Measurements from ENCODE around the gene BIRC7.

Gene BIRC7

DNA sequence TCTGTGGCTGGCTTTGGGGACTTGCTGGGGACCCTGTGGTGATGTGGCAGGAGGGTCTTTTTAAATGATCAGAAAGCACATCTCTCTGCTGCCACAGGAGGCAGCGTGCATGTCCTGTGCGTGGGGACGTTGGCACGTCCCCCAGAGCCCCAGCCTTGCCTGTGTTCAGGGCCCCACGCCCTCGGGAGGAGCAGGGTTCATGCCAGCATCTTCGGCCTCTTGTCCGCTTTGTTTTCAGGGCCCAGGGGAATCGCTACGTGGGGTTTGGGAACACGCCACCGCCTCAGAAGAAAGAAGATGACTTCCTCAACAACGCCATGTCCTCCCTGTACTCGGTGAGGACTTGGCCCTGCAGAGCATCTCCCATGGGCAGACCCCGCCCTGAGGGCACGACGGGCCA, 43.0 kb downstream of the BIRC7 start:
- no peak for DNase-seq (ENCODE audit: extremely low read depth in 1 of 2, low read depth in 1 of 2)

DNA sequence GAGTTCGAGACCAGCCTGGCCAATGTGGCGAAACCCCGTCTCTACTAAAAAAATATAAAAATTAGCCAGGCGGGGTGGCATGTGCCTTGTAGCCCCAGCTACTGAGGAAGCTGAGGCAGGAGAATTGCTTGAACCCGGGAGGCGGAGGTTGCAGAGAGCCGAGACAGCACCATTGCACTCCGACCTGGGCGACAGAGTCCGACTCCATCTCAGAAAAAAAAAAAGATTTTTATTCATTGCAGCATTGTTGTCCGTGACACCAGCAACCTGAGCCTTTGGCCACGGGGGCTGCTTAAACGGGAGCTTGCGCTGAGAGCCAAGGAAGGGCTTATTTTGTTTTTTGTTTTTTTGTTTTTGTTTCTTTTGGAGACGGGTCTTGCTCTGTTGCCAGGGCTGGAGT, 44.2 kb downstream of the BIRC7 start:
- no peak for DNase-seq (ENCODE audit: extremely low read depth in 1 of 2, low read depth in 1 of 2)

- no peak for DNase-seq (ENCODE audit: extremely low read depth in 1 of 2, low read depth in 1 of 2)
These were observed 44.7 kb downstream of the BIRC7 start for GRCh38 chr20:63280371-63280770.

- DNase-seq (ENCODE audit: extremely low read depth in 1 of 2, low read depth in 1 of 2): no peak
These were observed 45.3 kb downstream of the BIRC7 start for GRCh38 chr20:63280929-63281545.

DNA sequence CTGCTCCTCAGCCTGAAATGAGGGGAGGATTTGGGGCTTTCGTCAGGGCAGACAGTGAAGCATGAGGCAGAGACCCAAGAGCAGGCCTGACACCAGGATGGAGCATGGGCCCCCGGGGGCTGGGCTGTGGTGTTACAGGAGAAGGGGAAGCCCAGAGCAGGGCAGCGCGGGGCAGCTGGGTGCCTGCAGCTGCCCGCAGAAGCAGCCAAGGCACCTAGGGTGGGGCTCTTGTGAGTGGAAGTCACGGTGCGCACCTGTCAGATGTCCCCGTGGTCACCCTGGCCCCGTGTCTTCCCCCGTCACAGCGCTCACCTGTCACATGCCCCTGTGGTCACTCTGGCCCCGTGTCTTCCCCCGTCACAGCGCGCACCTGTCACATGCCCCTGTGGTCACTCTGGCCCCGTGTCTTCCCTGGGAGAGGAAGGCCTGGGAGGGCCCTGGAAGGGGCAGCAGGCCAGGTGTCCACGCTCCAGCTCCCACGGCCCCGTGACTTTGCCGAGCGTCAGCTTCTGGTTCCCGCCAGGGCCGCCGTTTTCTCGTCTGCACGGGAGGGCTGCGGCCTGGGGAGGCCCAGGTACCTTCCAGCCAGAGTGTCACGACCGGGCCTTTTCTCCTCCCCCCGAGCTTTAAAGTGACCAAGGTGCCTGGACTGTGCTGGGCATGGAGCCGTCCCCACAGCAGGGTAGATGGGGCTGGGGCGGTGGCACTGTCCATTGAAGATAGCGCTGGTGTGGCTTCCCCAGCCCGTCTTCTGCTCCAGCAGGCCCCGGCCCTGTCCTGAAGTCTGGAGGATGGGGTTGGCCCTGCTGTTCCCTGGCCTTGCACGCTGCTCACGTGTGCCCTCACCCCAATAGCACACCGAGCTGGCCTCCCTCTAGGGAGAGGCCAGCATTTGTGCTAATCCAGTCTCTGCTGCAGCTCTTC, 46.3 kb downstream of the BIRC7 start:
- DNase-seq (ENCODE audit: extremely low read depth in 1 of 2, low read depth in 1 of 2): no peak

GRCh38 chr20:63282946-63283345, 47.2 kb downstream of the BIRC7 start:
- DNase-seq (ENCODE audit: extremely low read depth in 1 of 2, low read depth in 1 of 2): no peak

- DNase-seq (ENCODE audit: extremely low read depth in 1 of 2, low read depth in 1 of 2): no peak
These were observed 47.8 kb downstream of the BIRC7 start for GRCh38 chr20:63283397-63284082.

GRCh38 chr20:63284083-63284440, 48.4 kb downstream of the BIRC7 start:
- no peak for DNase-seq (ENCODE audit: extremely low read depth in 1 of 2, low read depth in 1 of 2)

- no peak for DNase-seq (ENCODE audit: extremely low read depth in 1 of 2, low read depth in 1 of 2)
These were observed 48.8 kb downstream of the BIRC7 start for GRCh38 chr20:63284544-63284949.

DNA sequence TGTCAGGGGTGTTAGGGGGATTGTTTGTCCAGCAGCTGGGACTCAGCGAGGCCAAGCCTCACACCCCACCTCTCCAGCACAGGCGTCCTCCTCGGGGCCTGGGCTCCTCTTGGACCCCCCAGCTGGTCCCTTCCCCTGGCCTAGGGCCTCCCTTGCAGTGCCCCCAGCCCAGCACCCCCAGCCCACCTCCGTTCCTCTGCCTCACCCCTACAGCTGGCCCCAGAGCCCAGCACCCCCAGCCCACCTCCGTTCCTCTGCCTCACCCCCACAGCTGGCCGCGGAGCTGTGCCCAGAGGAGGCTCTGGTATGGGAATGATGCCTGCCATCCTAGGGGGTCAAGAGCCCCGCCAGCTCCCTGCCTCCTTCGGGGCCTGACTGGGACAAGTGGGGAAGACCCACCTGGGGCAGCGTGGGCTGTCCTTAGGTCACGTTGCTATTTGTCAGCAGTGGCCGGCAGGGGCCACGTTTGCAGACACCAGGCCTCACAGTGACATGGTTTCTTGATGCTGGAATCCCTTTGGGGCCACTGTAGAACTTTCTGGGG, 49.3 kb downstream of the BIRC7 start:
- DNase-seq (ENCODE audit: extremely low read depth in 1 of 2, low read depth in 1 of 2): no peak

DNA sequence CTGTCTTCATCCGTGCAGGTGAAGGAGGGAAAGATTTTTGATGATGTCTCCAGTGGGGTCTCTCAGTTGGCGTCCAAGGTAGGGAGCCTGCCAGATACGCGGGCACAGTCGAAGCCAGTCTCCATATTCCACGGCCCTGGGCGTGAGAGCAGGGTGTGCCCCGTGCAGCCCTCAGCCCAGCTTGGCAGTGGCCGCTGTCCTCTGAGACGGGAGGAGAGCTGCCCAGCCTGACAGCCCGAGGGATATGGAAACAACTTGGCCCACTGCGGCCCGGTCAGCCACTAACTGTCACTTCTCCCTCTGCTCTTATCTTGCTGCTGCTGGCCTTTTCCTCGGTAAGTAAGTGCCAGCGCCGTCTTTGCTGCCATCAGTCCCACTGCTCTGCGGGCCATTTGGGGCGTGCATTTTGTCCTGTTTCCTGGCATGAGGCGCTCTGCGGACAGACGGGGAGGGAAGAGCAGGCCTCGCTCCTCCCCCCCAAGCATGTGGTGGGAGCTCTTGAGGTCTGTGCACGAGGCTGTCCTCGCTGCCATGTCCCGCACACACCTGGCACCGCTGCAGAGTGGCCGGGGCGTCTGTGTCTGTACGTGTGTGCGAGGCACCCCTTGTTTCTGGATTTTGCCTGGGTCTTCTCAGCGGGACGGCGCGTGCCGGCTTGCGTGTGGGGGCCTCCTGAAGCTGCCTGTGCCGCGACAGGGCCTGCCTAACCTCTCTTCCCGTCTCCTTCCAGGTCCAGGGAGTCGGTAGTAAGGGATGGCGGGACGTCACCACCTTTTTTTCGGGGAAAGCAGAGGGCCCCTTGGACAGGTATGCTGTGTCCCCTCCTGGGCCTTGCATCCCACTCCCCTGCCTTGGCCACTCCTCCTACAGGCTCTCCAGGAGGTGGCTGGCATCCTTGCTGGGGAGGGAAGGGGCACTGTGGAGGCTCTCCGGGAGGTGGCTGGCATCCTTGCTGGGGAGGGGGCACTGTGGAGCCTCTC, 50.2 kb downstream of the BIRC7 start:
- DNase-seq (ENCODE audit: extremely low read depth in 1 of 2, low read depth in 1 of 2): no peak

GRCh38 chr20:63286781-63287696, 51.3 kb downstream of the BIRC7 start:
- no peak for DNase-seq (ENCODE audit: extremely low read depth in 1 of 2, low read depth in 1 of 2)

GRCh38 chr20:63287697-63288580, 52.2 kb downstream of the BIRC7 start:
- DNase-seq (ENCODE audit: extremely low read depth in 1 of 2, low read depth in 1 of 2): no peak

DNA sequence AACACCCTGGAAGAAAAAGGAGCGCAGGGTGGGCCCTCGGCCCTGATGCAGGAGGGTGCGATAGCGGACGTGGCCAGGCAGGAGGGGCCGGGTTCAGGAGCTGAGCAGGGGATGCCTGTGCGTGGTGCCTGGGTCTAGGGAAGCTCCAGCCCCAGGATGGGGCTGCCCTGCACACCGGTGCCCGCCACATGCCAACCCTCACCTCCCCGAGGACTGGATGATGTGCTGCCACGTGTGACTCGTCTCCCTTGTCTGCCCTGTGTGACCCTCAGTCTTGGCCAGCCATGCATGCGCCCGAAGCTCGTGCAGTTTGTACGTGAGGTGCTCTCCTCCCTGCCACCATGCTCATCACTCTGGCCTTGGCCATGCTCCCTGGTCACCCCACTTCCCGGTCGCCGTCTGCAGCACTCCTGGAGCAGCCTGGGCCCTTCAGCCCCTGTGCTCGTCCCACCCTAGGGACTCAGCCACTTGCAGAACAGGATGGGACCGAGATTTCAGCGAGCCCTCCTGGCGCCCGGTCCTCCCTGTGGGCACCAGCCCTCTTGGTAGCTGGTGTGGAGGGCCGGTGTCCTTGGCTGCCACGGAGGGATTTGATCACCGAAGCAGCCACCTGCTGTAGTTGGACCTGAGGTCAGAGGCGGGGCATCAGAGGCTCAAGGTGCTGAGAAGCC, 53.0 kb downstream of the BIRC7 start:
- DNase-seq (ENCODE audit: extremely low read depth in 1 of 2, low read depth in 1 of 2): no peak

GRCh38 chr20:63289311-63290135, 53.8 kb downstream of the BIRC7 start:
- no peak for DNase-seq (ENCODE audit: extremely low read depth in 1 of 2, low read depth in 1 of 2)

Measured in stimulated activated CD8-positive, alpha-beta memory T cell treated with anti-CD3 and anti-CD28 coated beads, Interleukin-7, amount 100 ng/mL, for 48 hours (primary cell).